G401 (cell line): ENCODE data around the gene C20orf204. TPM values are rescaled to one million over a fixed set of nuclear protein-coding genes. Genes with fewer than 3 reads are reported as not detected.

Experiments used
- DNase-seq: peaks from one replicate; pipeline ENCODE4 v3.0.0-alpha.2; 2015; ENCODE audit warnings: low spot score
- in situ Hi-C: cut with HindIII; loops from 2 replicates; pipeline ENCODE4 v1.10.0; 2016; ENCODE audit warnings: low sequenced_read_pairs, mixed read lengths
- total RNA-seq: library from RNA; depleted of rRNA; stranded (reverse); fragments of >200 nt; shearing (Covaris generic); gene quantifications from 2 replicates; pipeline ENCODE4 v1.2.3, GENCODE V29; 2014

Gene C20orf204
- total RNA-seq, 1 experiment from 2014 or later = 0.81 TPM

- in situ Hi-C loops = no loop called here
- no peak for DNase-seq
Measured at GRCh38 chr20:64039293-64040160, 3.5 kb downstream of the C20orf204 start.

GRCh38 chr20:64040231-64041039 is 4.5 kb downstream of the C20orf204 start:
- in situ Hi-C loops = no loop called here
- DNase-seq = no peak

- in situ Hi-C loops = no loop called here
- peak; percentile 91 for DNase-seq
Measured at GRCh38 chr20:64041040-64041780, 5.2 kb downstream of the C20orf204 start.

- in situ Hi-C loops = no loop called here
- DNase-seq = no peak
Measured at GRCh38 chr20:64041781-64042053, 5.7 kb downstream of the C20orf204 start.

GRCh38 chr20:64042054-64042781 is 6.2 kb downstream of the C20orf204 start:
- no peak for DNase-seq
- in situ Hi-C loops = no loop called here

- DNase-seq = no peak
Measured at GRCh38 chr20:64043768-64044167, 7.8 kb downstream of the C20orf204 start.

GRCh38 chr20:64044484-64045247 is 8.7 kb downstream of the C20orf204 start:
- in situ Hi-C loops = no loop called here
- no peak for DNase-seq

More at GRCh38 chr20:64043768-64044167, 7.8 kb downstream of the C20orf204 start:
- in situ Hi-C loops = no loop called here

GRCh38 chr20:64045346-64046011 is 9.5 kb downstream of the C20orf204 start:
- DNase-seq = no peak
- in situ Hi-C loops = no loop called here

GRCh38 chr20:64047046-64047389 is 11.0 kb downstream of the C20orf204 start:
- in situ Hi-C loops = no loop called here
- no peak for DNase-seq

GRCh38 chr20:64047968-64048401 is 12.0 kb downstream of the C20orf204 start:
- in situ Hi-C loops = no loop called here
- no peak for DNase-seq

- no peak for DNase-seq
- in situ Hi-C loops = no loop called here
Measured at GRCh38 chr20:64048402-64049044, 12.5 kb downstream of the C20orf204 start.

- in situ Hi-C loops = no loop called here
- DNase-seq = no peak
Measured at GRCh38 chr20:64049060-64049877, 13.3 kb downstream of the C20orf204 start, which contains the start of gene SOX18. TSS of gene SOX18 (minus strand) at chr20:64049639. CDS start at chr20:64049516, 123 bp downstream.

GRCh38 chr20:64049878-64050260 is 13.9 kb downstream of the C20orf204 start:
- in situ Hi-C loops = no loop called here
- DNase-seq = no peak

- in situ Hi-C loops = no loop called here
- no peak for DNase-seq
Measured at GRCh38 chr20:64050261-64051032, 14.5 kb downstream of the C20orf204 start.

GRCh38 chr20:64051033-64051452 is 15.1 kb downstream of the C20orf204 start:
- no peak for DNase-seq
- in situ Hi-C loops = no loop called here
